GM19438 (cell line): ENCODE measurements around the gene LCK.
"Not testable (repeated sequence)": the region's sequence is repeated elsewhere in the genome, so short reads cannot be mapped to it uniquely, and the experiment has no call there.

Source experiments
- ATAC-seq: cut with Tn5 transposase; IDR thresholded peaks from one replicate; pipeline ENCODE4 v1.9.1; 2021; ENCODE audit warnings: low read depth; ENCODE audit not compliant: unreplicated experiment

Gene LCK

DNA sequence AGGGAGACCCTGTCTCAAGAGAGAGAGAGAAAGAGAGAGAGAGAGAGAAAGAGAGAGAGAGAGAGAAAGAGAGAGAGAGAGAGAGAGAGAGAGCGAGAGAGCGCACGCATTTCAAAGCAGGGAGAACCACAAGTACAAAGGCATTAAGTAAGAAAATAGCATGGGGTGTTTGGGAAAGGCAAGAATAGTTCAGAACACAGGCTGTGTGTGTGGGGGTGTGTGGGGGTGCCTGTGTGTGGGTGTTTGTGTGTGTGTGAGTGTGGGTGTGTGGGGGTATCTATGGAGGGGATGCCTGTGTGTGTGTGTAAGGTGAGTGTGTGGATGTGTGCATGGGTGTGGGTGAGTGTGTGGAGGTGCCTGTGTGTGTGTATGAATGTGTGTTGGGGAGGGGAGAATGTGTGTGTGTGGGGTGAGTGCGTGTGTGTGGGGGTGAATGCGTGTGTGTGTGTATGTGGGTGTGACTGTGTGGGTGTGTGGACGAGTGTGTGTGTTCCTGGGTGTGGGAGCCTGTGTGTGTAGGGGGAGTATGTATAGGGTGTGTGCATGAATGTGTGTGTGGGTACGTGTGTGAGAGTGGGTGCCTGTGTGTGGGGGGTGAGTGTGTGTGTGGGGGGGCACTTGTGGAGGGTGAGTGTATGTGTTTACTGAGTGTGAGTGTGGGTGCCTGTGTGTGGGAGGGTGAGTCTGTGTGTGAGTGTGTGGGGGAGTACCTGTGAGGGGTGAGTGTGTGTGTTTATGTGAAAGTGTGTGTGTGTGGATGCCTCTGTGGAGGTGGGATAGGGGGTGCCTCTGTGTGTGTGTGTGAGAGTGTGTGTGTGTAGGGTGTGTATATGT lies 21.7 kb downstream of the LCK start:
- ATAC-seq: no peak

GRCh38 chr1:32273391-32274208 lies 22.5 kb downstream of the LCK start:
- no peak for ATAC-seq

GRCh38 chr1:32274646-32275340 lies 23.7 kb downstream of the LCK start:
- no peak for ATAC-seq

- ATAC-seq: no peak
Measured at GRCh38 chr1:32275424-32275823, 24.4 kb downstream of the LCK start.

DNA sequence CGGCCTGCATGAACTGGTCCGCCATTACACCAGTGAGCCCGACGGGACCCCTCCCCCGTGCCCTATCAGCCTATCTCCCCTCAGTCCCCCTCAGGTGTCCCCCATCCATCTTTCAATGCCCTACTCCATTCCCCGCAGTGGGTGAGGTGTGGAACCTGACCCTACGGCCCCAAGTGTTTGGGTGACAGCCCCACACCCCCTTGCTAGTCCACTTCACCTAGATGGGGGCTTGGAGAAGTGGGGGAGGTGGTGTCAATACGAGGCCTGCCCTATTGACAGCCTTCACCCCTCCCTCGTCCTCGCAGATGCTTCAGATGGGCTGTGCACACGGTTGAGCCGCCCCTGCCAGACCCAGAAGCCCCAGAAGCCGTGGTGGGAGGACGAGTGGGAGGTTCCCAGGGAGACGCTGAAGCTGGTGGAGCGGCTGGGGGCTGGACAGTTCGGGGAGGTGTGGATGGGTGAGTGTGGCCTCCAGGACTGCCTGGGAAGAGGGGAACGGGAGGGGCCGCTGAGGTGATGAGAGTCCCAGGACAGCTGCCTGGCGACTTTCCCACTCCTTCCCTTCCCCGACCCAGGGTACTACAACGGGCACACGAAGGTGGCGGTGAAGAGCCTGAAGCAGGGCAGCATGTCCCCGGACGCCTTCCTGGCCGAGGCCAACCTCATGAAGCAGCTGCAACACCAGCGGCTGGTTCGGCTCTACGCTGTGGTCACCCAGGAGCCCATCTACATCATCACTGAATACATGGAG lies 25.1 kb downstream of the LCK start:
- ATAC-seq: no peak

GRCh38 chr1:32284777-32285176 lies 33.7 kb downstream of the LCK start:
- not testable (repeated sequence) for ATAC-seq

DNA sequence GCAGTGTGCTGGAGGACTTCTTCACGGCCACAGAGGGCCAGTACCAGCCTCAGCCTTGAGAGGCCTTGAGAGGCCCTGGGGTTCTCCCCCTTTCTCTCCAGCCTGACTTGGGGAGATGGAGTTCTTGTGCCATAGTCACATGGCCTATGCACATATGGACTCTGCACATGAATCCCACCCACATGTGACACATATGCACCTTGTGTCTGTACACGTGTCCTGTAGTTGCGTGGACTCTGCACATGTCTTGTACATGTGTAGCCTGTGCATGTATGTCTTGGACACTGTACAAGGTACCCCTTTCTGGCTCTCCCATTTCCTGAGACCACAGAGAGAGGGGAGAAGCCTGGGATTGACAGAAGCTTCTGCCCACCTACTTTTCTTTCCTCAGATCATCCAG lies 34.6 kb downstream of the LCK start:
- ATAC-seq: no peak

GRCh38 chr1:32286763-32287162 lies 35.7 kb downstream of the LCK start:
- ATAC-seq: no peak

GRCh38 chr1:32289256-32289655 lies 38.2 kb downstream of the LCK start:
- no peak for ATAC-seq

DNA sequence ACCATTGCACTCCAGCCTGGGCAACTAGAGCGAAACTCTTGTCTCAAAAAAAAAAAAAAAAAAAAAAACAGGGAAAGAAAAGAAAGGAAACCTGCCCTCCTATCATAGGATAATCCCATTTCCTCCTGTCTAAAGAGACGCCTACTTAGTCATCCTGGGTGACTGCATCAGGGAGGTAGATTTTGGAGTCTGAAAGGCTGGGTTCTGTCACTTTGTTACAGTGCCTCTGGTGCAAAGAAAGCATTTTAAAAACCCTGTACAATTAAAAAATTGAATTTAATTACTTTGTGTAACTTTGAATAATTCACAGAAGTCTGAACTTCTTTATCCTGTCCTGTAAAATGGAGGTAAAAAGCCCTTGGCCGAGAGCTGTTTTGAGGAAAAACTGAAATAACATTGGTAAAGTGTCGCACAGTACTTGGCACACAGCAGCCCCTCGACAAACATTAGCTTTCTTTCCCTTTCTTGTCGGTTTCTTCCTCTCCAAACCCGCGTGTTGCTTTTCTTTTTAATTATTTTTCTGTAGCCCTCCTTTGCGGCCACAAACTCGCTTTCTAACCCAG lies 40.2 kb downstream of the LCK start:
- ATAC-seq: no peak

GRCh38 chr1:32291708-32292538 lies 40.9 kb downstream of the LCK start, which contains the start of gene HDAC1:
TSS of gene HDAC1 (plus strand) at chr1:32292083. CDS start at chr1:32292170, 87 bp downstream.
- ATAC-seq: peak; percentile 92

- ATAC-seq: not testable (repeated sequence)
Measured at GRCh38 chr1:32298211-32298610, 47.1 kb downstream of the LCK start.

GRCh38 chr1:32299327-32299726 lies 48.3 kb downstream of the LCK start:
- no peak for ATAC-seq

DNA sequence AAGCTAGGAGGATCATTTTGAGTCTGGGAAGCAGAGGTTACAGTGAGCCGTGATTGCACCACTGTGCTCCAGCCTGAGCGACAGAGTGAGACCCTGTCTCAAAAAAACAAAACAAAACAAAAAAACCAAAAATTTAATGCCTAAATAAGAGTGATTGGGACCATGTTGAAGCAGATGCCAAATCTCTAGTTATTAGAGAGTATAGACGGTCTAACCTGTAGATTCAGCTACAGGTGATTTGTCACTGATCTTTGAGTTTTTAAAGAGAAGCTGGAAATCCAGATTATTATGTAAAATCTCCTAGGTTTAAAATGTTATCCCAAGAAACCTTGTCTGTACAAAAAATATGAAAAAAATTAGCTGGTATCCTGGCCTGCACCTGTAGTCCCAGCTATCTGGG lies 52.3 kb downstream of the LCK start:
- no peak for ATAC-seq

GRCh38 chr1:32303997-32304622 lies 53.0 kb downstream of the LCK start:
- ATAC-seq: no peak

DNA sequence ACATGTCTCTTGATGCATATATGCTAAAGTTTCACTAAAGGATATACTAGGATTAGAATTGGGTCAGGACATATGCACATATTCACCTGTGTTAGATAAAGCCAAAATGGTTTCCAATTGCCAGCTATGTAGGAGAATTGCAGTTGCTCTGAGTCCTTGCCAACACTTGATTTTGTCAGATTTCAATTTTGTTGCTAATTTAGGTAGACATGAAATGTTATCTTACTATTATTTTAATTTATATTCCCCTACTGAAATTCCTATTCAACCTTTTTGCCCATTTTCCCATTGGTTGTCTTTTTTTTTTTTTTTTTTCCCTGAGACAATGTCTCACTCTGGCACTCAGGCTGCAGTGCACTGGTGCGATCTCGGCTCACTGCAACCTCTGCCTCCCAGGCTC lies 54.2 kb downstream of the LCK start:
- ATAC-seq: no peak

DNA sequence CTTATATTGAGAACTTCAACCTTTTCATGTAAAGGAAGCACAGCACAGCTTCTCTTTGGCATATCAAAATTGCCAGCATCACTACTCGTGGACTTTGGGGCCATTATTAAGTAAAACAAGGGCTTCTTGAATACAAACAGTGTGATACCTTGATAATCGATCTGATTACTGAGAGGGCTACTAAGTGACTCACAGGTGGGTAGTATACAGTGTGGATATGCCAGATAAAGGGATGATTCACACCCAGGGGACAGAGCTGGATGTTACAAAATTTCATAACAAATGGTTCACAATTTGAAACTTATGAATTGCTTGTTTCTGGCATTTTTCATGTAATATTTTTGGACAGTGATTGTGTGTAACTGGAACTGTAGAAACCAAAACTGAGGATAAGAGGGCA lies 56.3 kb downstream of the LCK start:
- no peak for ATAC-seq

GRCh38 chr1:32309960-32310359 lies 58.9 kb downstream of the LCK start:
- ATAC-seq: no peak
